ENCODE measurements around the gene SP7. TPM values are rescaled to one million over a fixed set of nuclear protein-coding genes. Genes with fewer than 3 reads are reported as not detected.

Gene SP7
- polyA plus RNA-seq (2013, experiment 1 of 2): 0.01 TPM
- polyA plus RNA-seq (2013, experiment 2 of 2): not detected

- Histone ChIP-seq H4K91ac (ENCODE audit: low read length) (no peak within 1 kb of the TSS), H2BK5ac (ENCODE audit: low read depth, low read length, poor library complexity, severe bottlenecking) (no peak within 1 kb of the TSS), H3K4me3 (ENCODE audit: insufficient read depth in 1 of 2, low read depth in 1 of 2, low read length in 2 of 2) (no peak within 1 kb of the TSS), H3K27me3 (ENCODE audit: control insufficient read depth in 1 of 2, insufficient read depth in 1 of 2, low read length in 2 of 2) (peaks cover 71 to 92% of the 10 kb centered on the region in 2 experiments), H3K9me3 (ENCODE audit: control insufficient read depth, low read length) (no peaks in the 10 kb centered on the region), H2BK15ac (ENCODE audit: low read depth, poor library complexity, severe bottlenecking) (peak within 1 kb of the TSS; percentile 56), H2AK5ac (ENCODE audit: low read length, severe bottlenecking) (no peak within 1 kb of the TSS), H3K18ac (ENCODE audit: low read depth in 1 of 2, low read length in 2 of 2) (no peak within 1 kb of the TSS), H2AFZ (ENCODE audit: low read depth, low read length) (no peak within 1 kb of the TSS), H3K23ac (ENCODE audit: low read length in 2 of 2) (no peak within 1 kb of the TSS), H2BK120ac (ENCODE audit: low read depth, low read length) (no peak within 1 kb of the TSS), H3K27ac (ENCODE audit: low read length, poor library complexity, severe bottlenecking) (no peak within 1 kb of the TSS), H3K4ac (ENCODE audit: low read depth in 1 of 2, low read length in 2 of 2) (no peak within 1 kb of the TSS), H3K36me3 (ENCODE audit: control insufficient read depth in 1 of 2, insufficient read depth in 2 of 2, low read depth in 1 of 2, low read length in 2 of 2) (no peaks in the 10 kb centered on the region), H3K14ac (ENCODE audit: low read length in 2 of 2) (no peak within 1 kb of the TSS), H3K9ac (ENCODE audit: low read length) (no peak within 1 kb of the TSS), H2BK12ac (ENCODE audit: low read length in 2 of 2) (no peak within 1 kb of the TSS), H3K79me1 (replicated peaks; ENCODE audit: low read length, poor library complexity, severe bottlenecking) (no peaks in the 10 kb centered on the region), H3K4me1 (ENCODE audit: control insufficient read depth, insufficient read depth, low read depth, low read length) (peaks cover 1% of the 10 kb centered on the region), H4K8ac (ENCODE audit: low read length) (no peak within 1 kb of the TSS), H3K4me2 (ENCODE audit: low read length, poor library complexity, severe bottlenecking) (no peak within 1 kb of the TSS)
- 68% methylated on average over 14 of the region's 15 CpGs for WGBS
- DNase-seq: no peak
Measured at GRCh38 chr12:53336181-53336681, at the start of gene SP7. SP7 (minus strand) TSS chr12:53336354; CDS start chr12:53335646, 708 bp downstream.

- peaks cover 24 to 37% of the 10 kb centered on the region in 2 experiments for H3K36me3 ChIP-seq (ENCODE audit: control insufficient read depth in 1 of 2, insufficient read depth in 2 of 2, low read depth in 1 of 2, low read length in 2 of 2)
- H3K4me2 ChIP-seq (ENCODE audit: low read length, poor library complexity, severe bottlenecking): peak overlapping the region; percentile 71
- 96% methylated on average over 2 of the region's 2 CpGs for WGBS
- H2BK120ac ChIP-seq (ENCODE audit: low read depth, low read length): no peak overlapping the region
- DNase-seq: no peak
- H3K79me1 ChIP-seq (replicated peaks; ENCODE audit: low read length, poor library complexity, severe bottlenecking): no peaks in the 10 kb centered on the region
- no peaks in the 10 kb centered on the region for H3K27me3 ChIP-seq (ENCODE audit: control insufficient read depth in 1 of 2, insufficient read depth in 1 of 2, low read length in 2 of 2)
- H4K91ac ChIP-seq (ENCODE audit: low read length): peak overlapping the region; percentile 46
- H2BK12ac ChIP-seq (ENCODE audit: low read length in 2 of 2): no peak overlapping the region
- H3K23ac ChIP-seq (ENCODE audit: low read length in 2 of 2): peak overlapping the region in 1 of 2 experiments; percentile 84
- no peaks in the 10 kb centered on the region for H3K9me3 ChIP-seq (ENCODE audit: control insufficient read depth, low read length)
- peak overlapping the region; percentile 58 for H3K9ac ChIP-seq (ENCODE audit: low read length)
- no peak overlapping the region for H2BK5ac ChIP-seq (ENCODE audit: low read depth, low read length, poor library complexity, severe bottlenecking)
- H4K8ac ChIP-seq (ENCODE audit: low read length): no peak overlapping the region
- H3K4me3 ChIP-seq (ENCODE audit: insufficient read depth in 1 of 2, low read depth in 1 of 2, low read length in 2 of 2): peak overlapping the region in 1 of 2 experiments; percentile 70
- peak overlapping the region; percentile 11 for H3K27ac ChIP-seq (ENCODE audit: low read length, poor library complexity, severe bottlenecking)
- no peak overlapping the region for H3K18ac ChIP-seq (ENCODE audit: low read depth in 1 of 2, low read length in 2 of 2)
- peak overlapping the region; percentile 1 for H2BK15ac ChIP-seq (ENCODE audit: low read depth, poor library complexity, severe bottlenecking)
- no peak overlapping the region for H2AFZ ChIP-seq (ENCODE audit: low read depth, low read length)
- no peak overlapping the region for H3K4ac ChIP-seq (ENCODE audit: low read depth in 1 of 2, low read length in 2 of 2)
- peaks cover 29% of the 10 kb centered on the region for H3K4me1 ChIP-seq (ENCODE audit: control insufficient read depth, insufficient read depth, low read depth, low read length)
- H3K14ac ChIP-seq (ENCODE audit: low read length in 2 of 2): peak overlapping the region in 1 of 2 experiments; percentile 67
- H2AK5ac ChIP-seq (ENCODE audit: low read length, severe bottlenecking): no peak overlapping the region
Measured at GRCh38 chr12:53383258-53383657, 47.1 kb upstream of the SP7 start.

- no peaks in the 10 kb centered on the region for H3K27me3 ChIP-seq (ENCODE audit: control insufficient read depth in 1 of 2, insufficient read depth in 1 of 2, low read length in 2 of 2)
- H3K4me1 ChIP-seq (ENCODE audit: control insufficient read depth, insufficient read depth, low read depth, low read length): peaks cover 28% of the 10 kb centered on the region
- peak; percentile 67 for DNase-seq
- no peak overlapping the region for H2AFZ ChIP-seq (ENCODE audit: low read depth, low read length)
- H2BK15ac ChIP-seq (ENCODE audit: low read depth, poor library complexity, severe bottlenecking): no peak overlapping the region
- 75% methylated on average over 8 of the region's 9 CpGs for WGBS
- H3K4ac ChIP-seq (ENCODE audit: low read depth in 1 of 2, low read length in 2 of 2): no peak overlapping the region
- H2AK5ac ChIP-seq (ENCODE audit: low read length, severe bottlenecking): peak overlapping the region; percentile 25
- peak overlapping the region; percentile 37 for H3K27ac ChIP-seq (ENCODE audit: low read length, poor library complexity, severe bottlenecking)
- peaks cover 24 to 33% of the 10 kb centered on the region in 2 experiments for H3K36me3 ChIP-seq (ENCODE audit: control insufficient read depth in 1 of 2, insufficient read depth in 2 of 2, low read depth in 1 of 2, low read length in 2 of 2)
- H3K9ac ChIP-seq (ENCODE audit: low read length): peak overlapping the region; percentile 84
- peak overlapping the region; percentile 42 for H2BK120ac ChIP-seq (ENCODE audit: low read depth, low read length)
- peak overlapping the region; percentile 61 for H3K4me2 ChIP-seq (ENCODE audit: low read length, poor library complexity, severe bottlenecking)
- H2BK5ac ChIP-seq (ENCODE audit: low read depth, low read length, poor library complexity, severe bottlenecking): no peak overlapping the region
- no peak overlapping the region for H3K14ac ChIP-seq (ENCODE audit: low read length in 2 of 2)
- peak overlapping the region; percentile 3 for H4K91ac ChIP-seq (ENCODE audit: low read length)
- H3K9me3 ChIP-seq (ENCODE audit: control insufficient read depth, low read length): no peaks in the 10 kb centered on the region
- H4K8ac ChIP-seq (ENCODE audit: low read length): peak overlapping the region; percentile 45
- H3K4me3 ChIP-seq (ENCODE audit: insufficient read depth in 1 of 2, low read depth in 1 of 2, low read length in 2 of 2): peak overlapping the region in 1 of 2 experiments; percentile 77
- no peaks in the 10 kb centered on the region for H3K79me1 ChIP-seq (replicated peaks; ENCODE audit: low read length, poor library complexity, severe bottlenecking)
- H2BK12ac ChIP-seq (ENCODE audit: low read length in 2 of 2): peak overlapping the region in 1 of 2 experiments; percentile 85
- H3K23ac ChIP-seq (ENCODE audit: low read length in 2 of 2): peak overlapping the region in 1 of 2 experiments; percentile 28
- H3K18ac ChIP-seq (ENCODE audit: low read depth in 1 of 2, low read length in 2 of 2): peak overlapping the region in 1 of 2 experiments; percentile 28
Measured at GRCh38 chr12:53381731-53382630, 45.8 kb upstream of the SP7 start.

Data from mesenchymal stem cell (in vitro differentiated cells and primary cell).